Endometrial microvascular endothelial cells (primary cell): Measurements from ENCODE around the gene MFNG. TPM values are rescaled to one million over a fixed set of nuclear protein-coding genes. Genes with fewer than 3 reads are reported as not detected.
"Not testable (repeated sequence)": the region's sequence is repeated elsewhere in the genome, so short reads cannot be mapped to it uniquely, and the experiment has no call there.

Experiments
- in situ Hi-C: cut with HindIII; loops from 2 replicates; pipeline ENCODE4 v1.10.0; 2017; ENCODE audit warnings: low sequenced_read_pairs, low pct_unique_long_range_greater_than_20kb; ENCODE audit errors: inconsistent ontology term
- total RNA-seq: library from RNA; depleted of rRNA; stranded (reverse); fragments of >200 nt; gene quantifications from one replicate; pipeline ENCODE4 v1.2.3, GENCODE V29; 2015; ENCODE audit errors: inconsistent ontology term

The MFNG gene, protein sequence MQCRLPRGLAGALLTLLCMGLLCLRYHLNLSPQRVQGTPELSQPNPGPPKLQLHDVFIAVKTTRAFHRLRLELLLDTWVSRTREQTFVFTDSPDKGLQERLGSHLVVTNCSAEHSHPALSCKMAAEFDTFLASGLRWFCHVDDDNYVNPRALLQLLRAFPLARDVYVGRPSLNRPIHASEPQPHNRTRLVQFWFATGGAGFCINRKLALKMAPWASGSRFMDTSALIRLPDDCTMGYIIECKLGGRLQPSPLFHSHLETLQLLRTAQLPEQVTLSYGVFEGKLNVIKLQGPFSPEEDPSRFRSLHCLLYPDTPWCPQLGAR
- 321 TPM for total RNA-seq

DNA sequence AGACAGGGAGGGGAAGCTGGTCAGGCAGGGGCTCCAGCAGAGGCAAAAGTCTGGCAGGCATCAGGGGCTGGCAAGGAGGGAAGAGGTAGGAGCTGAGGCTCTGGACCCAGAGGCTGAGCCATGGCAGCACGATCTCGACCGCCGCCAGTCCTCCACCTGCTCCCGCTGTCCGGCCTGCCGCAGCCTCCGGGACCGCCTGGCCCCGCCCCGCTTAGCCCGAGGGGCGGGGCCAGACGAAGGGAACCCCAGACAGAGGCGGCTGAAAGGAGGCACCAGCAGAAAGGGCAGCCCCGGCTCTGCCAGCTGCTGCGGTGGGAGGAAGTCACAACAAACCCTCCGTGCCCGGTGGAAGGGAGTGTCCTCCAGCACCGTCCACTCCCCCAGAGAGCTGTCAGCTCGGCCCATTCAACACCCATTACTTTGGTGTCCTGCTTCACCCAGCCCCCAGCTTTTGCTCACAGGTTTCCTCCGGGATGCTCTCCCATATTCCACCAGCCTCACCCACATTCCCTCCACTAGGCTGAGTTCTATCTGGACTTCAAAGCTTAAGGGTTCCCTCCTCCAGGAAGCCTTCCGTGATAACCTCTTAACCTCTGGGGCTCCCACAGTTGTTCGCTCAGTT is at the start of gene MFNG:
MFNG (minus strand) TSS at position 161 of the 622 bp plus-strand sequence. CDS start 207 bp downstream, outside the sequence.
- in situ Hi-C loops, result no loop called here

GRCh38 chr22:37535159-37535558 is 49.0 kb upstream of the MFNG start:
- in situ Hi-C loops, result no loop called here

DNA sequence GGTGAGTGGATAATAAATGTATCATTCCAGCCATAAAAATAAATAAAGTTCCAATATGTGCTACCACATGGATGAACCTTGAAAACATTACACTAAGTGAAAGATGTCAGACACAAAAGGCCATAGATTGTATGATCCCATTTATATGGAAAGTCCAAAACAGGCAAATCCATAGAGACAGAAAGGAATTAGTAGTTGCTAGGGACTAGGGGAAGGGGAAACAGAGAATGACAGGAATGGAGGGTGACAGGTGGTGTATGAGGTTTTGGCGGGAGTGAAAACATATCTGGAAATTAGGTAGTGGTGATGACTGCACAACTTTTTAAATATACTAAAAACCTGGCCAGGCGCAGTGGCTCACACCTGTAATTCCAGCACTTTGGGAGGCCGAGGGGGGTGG is 48.3 kb upstream of the MFNG start:
- in situ Hi-C loops, result no loop called here

- in situ Hi-C loops, result no loop called here
Measured at GRCh38 chr22:37533995-37534394, 47.8 kb upstream of the MFNG start.

GRCh38 chr22:37529652-37530345 is 43.6 kb upstream of the MFNG start:
- in situ Hi-C loops, result no loop called here

- in situ Hi-C loops, result not testable (repeated sequence)
Measured at GRCh38 chr22:37527952-37528351, 41.8 kb upstream of the MFNG start.

GRCh38 chr22:37527081-37527752 is 41.0 kb upstream of the MFNG start:
- in situ Hi-C loops, result not testable (repeated sequence)

- in situ Hi-C loops, result no loop called here
Measured at GRCh38 chr22:37526376-37526775, 40.2 kb upstream of the MFNG start.

DNA sequence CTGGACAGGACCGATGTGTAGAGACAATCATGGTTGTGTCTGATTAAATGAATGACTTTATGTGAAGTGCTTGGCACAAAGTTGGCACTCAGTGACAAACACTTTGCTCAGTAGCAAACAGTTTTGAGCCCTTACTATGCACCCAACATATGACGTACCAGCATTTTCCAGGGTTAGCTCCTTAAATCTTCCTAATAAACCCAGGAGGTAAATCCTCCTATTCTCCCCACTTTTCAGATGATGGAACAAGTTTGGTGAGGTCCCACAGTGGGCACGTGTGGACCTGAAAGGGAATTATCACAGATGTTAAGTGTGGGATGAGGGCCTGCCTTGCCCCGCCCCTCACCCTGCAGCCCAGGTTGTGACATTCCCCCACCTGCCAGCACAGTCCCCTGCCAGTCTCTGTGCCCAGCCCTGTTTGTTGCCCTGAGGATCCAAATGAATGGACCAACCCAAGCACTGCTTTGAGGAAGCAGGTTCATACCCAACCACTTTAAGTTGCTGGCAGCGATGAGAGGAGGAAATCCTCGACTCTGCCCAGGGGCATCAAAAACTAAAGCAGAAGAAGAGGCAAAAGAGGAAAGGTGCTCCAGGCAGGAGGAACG is 39.7 kb upstream of the MFNG start:
- in situ Hi-C loops, result no loop called here

- in situ Hi-C loops, result no loop called here
Measured at GRCh38 chr22:37525073-37525745, 39.0 kb upstream of the MFNG start.

GRCh38 chr22:37522482-37522881 is 36.3 kb upstream of the MFNG start:
- in situ Hi-C loops, result no loop called here

DNA sequence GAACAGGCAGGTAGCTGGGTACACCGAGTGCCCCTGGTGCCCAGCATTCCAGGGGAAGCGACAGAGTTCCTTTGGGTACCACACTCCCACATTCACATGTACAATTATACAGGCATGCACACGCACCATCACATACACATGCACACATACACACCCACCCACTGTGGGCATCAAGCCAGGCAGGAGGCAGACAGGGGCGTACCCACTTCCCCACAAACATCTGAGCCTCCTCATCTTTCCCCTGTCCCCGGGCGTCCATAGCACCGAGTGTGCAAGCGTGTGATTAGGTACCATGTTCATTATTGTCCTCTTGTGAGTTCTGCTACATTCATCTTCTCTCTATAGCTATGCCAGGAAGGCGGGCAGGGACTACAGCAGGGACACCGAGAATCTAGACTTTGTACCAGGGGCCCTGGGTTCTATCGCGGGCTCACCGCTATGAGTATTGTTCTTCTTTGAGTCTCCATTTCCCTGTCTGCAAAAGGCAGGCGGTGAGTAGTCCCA is 35.1 kb upstream of the MFNG start:
- in situ Hi-C loops, result no loop called here

GRCh38 chr22:37520776-37521191 is 34.6 kb upstream of the MFNG start:
- in situ Hi-C loops, result no loop called here

GRCh38 chr22:37519268-37520195 is 33.3 kb upstream of the MFNG start, which contains the start of gene CARD10:
Gene CARD10 (minus strand): TSS chr22:37519415. CDS start chr22:37519200, 215 bp downstream.
- in situ Hi-C loops, result no loop called here

DNA sequence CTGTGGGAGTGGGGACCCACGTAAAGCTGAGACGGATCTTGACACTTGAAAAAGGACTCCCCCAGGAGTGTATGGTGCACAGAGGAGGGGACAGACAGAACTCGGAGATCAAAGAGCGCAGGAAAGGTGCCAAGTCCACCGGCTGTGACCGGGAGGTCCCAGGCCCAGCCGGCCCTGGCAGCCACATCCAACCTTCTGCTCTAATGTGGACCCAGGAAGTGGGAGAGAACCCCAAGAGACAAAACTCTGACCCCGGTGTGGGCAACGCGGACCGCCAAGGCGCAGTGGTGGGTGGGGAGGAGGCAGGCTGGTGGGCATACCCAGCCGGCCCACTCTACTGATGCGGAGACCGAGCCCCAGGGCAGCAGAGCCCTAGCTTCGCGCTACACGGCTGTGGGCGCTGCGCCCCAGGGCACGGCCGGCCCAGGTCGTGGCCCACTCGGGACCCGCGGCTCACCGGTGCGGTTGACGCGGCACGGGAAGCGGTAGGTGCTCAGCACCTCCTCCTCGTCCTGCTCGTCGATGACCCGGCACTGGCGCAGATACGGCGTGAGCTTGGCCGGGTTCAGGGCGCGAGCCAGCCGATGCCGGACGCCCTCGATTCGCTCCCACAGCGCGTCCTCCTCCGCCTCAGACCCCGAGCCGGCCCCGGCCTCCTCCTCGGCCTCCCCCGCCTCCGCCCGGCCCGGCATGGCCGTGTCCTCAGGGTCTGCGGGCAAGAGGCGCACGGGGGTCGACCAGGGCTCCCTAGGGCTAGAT is 32.5 kb upstream of the MFNG start:
- in situ Hi-C loops, result no loop called here

DNA sequence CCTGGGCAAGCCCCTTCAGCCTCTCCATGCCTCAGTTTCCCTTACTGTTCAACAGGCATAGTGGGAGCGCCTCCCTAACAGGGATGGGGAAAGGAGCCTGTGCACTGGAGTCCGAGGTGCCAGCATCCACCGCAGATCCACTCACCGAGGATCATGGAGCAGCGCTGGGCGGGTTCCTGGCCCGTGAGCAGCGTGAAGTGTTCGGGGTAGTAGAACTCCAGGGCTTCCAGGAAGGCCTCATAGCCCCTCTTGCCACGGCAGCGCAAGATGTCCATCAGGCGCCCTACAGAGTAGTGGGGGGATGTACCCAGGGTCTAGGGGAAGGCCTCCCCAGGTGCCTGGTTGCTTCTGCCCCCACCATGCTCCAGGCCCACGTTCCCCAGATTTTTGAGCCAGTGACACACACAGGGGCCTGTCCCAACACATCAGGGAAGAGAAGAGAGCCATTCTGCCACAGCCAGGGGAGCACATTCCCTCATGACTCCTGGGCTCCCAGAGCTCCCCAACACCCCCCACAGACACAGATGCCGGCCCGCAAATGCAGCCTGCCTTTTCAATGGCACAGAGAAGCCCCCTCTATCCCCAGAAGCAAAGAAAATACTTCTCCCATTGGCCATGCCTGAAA is 31.8 kb upstream of the MFNG start:
- in situ Hi-C loops, result no loop called here
